Activated T-helper 2 cell treated with anti-CD3 and anti-CD28 coated beads, Interferon-gamma antibody, Interleukin-2, Interleukin-4, amounts not matched to agents 10 μg/mL and 5 μg/mL and 100 μg/mL, durations not matched to agents 14 hours and 24 hours and 36 hours (primary cell): ENCODE results near the gene POU6F2. TPM values are rescaled to one million over a fixed set of nuclear protein-coding genes. Genes with fewer than 3 reads are reported as not detected.

ENCODE experiments used
- DNase-seq: peaks from one replicate; pipeline ENCODE4 v3.0.0; 2021; ENCODE audit warnings: low spot score
- H3K27ac Mint-ChIP-seq: one replicate; pipeline ENCODE4 v1.8.0; 2021; ENCODE audit warnings: mixed read lengths
- H3K27me3 Mint-ChIP-seq: one replicate; pipeline ENCODE4 v1.8.0; 2021; ENCODE audit warnings: low read depth, mixed read lengths
- H3K36me3 Mint-ChIP-seq: one replicate; pipeline ENCODE4 v1.8.0; 2021; ENCODE audit warnings: low read depth, mixed read lengths
- H3K4me1 Mint-ChIP-seq: one replicate; pipeline ENCODE4 v1.8.0; 2021; ENCODE audit warnings: low read depth, mixed read lengths
- H3K4me3 Mint-ChIP-seq: one replicate; pipeline ENCODE4 v1.8.0; 2021; ENCODE audit warnings: low read depth, mild to moderate bottlenecking, moderate library complexity, mixed read lengths
- H3K9me3 Mint-ChIP-seq: one replicate; pipeline ENCODE4 v1.8.0; 2021; ENCODE audit warnings: mixed read lengths
- intact Hi-C: fragments of 100-400 bp; cut with micrococcal nuclease; formaldehyde crosslinking; loops from one replicate; pipeline ENCODE4 v1.15.1; 2023
- total RNA-seq: library from RNA; stranded (reverse); gene quantifications from 2 replicates; pipeline ENCODE4 v1.2.3, GENCODE V29; 2022

The POU6F2 gene
- total RNA-seq, 1 donor from 2014 or later = 0.27 TPM

DNA sequence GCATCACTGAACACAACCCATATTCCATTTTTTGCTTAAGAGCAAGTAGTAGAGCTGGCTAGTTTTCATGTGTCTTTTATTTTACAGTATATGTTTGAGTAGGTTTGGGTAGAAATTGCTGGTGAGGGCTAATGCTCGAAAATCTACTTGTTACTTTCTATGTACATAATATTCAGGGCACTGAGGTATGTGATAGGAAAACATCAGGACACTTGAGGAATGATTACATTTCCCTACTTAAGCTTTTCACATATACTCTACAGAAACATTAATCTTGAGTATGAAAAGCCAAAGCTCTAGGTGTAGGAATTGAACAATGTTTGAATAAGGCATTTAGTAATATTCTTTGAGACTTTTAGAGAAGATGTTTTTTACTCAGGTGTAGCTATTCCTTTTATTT lies 73.6 kb downstream of the POU6F2 start:
- no peak for DNase-seq
- H3K27ac Mint-ChIP-seq = no peak overlapping the region
- H3K9me3 Mint-ChIP-seq = peaks cover 1% of the 10 kb centered on the region
- no peak overlapping the region for H3K4me3 Mint-ChIP-seq
- H3K4me1 Mint-ChIP-seq = no peaks in the 10 kb centered on the region
- intact Hi-C loops = no loop called here
- no peaks in the 10 kb centered on the region for H3K36me3 Mint-ChIP-seq
- H3K27me3 Mint-ChIP-seq = peaks cover 3% of the 10 kb centered on the region

DNA sequence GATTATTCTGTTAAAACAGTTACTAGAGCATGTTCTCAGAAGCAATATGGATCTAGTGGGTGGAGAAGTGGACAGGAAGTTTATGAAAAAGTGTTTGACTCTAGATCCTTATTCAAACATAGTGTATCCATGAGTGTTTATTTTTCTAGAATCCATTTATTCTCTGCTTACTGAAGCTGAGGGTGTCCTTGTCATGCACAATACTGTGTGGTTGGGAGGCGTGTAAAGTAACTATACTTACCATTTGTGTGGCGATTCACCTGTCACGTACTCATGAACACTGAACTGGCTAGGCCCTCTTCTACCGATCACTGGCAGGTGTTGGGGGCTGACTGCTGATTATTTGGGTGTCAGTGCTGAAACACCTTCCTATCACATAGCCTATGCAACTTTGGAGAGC lies 74.0 kb downstream of the POU6F2 start:
- no peak overlapping the region for H3K27ac Mint-ChIP-seq
- DNase-seq = no peak
- H3K9me3 Mint-ChIP-seq = peaks cover 5% of the 10 kb centered on the region
- peaks cover 3% of the 10 kb centered on the region for H3K27me3 Mint-ChIP-seq
- no peaks in the 10 kb centered on the region for H3K4me1 Mint-ChIP-seq
- intact Hi-C loops = no loop called here
- no peaks in the 10 kb centered on the region for H3K36me3 Mint-ChIP-seq
- no peak overlapping the region for H3K4me3 Mint-ChIP-seq

DNA sequence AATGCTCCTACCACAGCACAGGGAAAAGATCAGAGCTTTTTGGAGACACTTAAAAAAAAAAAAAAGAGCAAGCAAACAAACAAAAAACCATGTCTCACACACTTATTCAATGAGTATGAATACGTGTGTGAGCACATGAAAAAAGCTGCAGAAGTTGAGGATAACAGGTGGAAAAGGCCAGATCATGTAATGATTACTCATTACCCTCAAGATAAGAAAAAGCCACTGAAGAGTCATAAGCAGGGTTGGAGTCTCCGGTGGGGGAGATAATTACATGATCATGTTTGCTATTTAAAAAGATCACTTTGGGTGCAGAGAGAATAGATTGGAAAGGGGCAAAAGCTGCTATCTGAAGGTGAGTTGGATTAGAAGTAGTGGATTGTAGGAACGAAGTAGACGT lies 77.0 kb downstream of the POU6F2 start:
- H3K36me3 Mint-ChIP-seq = no peaks in the 10 kb centered on the region
- peaks cover 5% of the 10 kb centered on the region for H3K9me3 Mint-ChIP-seq
- DNase-seq = no peak
- H3K27me3 Mint-ChIP-seq = no peaks in the 10 kb centered on the region
- no peaks in the 10 kb centered on the region for H3K4me1 Mint-ChIP-seq
- intact Hi-C loops = no loop called here
- H3K27ac Mint-ChIP-seq = no peak overlapping the region
- H3K4me3 Mint-ChIP-seq = no peak overlapping the region

- peaks cover 5% of the 10 kb centered on the region for H3K9me3 Mint-ChIP-seq
- no peaks in the 10 kb centered on the region for H3K4me1 Mint-ChIP-seq
- no peak for DNase-seq
- intact Hi-C loops = no loop called here
- H3K27ac Mint-ChIP-seq = no peak overlapping the region
- H3K27me3 Mint-ChIP-seq = no peaks in the 10 kb centered on the region
- H3K36me3 Mint-ChIP-seq = no peaks in the 10 kb centered on the region
- H3K4me3 Mint-ChIP-seq = no peak overlapping the region
Measured at GRCh38 chr7:39056153-39056552, 78.4 kb downstream of the POU6F2 start.

DNA sequence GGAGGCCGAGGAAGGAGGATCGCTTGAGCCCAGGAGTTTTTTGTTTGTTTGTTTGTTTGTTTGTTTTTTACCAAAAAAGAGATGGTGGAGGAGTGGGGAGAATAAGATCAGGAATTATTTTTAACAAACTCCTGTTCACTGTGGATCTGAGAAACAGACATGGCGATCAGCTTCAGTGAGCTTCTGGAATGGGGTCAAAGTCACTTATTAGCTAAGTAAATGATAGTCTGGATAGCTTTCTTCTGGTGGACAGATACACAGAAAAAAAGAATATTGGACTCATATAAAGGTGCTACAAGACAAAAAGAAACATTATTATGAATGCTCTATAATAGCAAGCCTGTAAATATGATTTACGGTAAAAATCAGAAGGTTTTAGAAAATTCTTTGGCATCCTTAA lies 85.1 kb downstream of the POU6F2 start:
- no peak for DNase-seq
- Mint-ChIP-seq H3K36me3 (no peaks in the 10 kb centered on the region), H3K27me3 (peaks cover 3% of the 10 kb centered on the region), H3K4me1 (no peaks in the 10 kb centered on the region), H3K4me3 (no peak overlapping the region), H3K9me3 (no peaks in the 10 kb centered on the region), H3K27ac (no peak overlapping the region)
- intact Hi-C loops = no loop called here

GRCh38 chr7:39069031-39069430 lies 91.3 kb downstream of the POU6F2 start:
- intact Hi-C loops = no loop called here
- no peaks in the 10 kb centered on the region for H3K36me3 Mint-ChIP-seq
- no peak overlapping the region for H3K4me3 Mint-ChIP-seq
- no peak for DNase-seq
- no peak overlapping the region for H3K27ac Mint-ChIP-seq
- no peaks in the 10 kb centered on the region for H3K9me3 Mint-ChIP-seq
- H3K4me1 Mint-ChIP-seq = no peaks in the 10 kb centered on the region
- no peaks in the 10 kb centered on the region for H3K27me3 Mint-ChIP-seq

DNA sequence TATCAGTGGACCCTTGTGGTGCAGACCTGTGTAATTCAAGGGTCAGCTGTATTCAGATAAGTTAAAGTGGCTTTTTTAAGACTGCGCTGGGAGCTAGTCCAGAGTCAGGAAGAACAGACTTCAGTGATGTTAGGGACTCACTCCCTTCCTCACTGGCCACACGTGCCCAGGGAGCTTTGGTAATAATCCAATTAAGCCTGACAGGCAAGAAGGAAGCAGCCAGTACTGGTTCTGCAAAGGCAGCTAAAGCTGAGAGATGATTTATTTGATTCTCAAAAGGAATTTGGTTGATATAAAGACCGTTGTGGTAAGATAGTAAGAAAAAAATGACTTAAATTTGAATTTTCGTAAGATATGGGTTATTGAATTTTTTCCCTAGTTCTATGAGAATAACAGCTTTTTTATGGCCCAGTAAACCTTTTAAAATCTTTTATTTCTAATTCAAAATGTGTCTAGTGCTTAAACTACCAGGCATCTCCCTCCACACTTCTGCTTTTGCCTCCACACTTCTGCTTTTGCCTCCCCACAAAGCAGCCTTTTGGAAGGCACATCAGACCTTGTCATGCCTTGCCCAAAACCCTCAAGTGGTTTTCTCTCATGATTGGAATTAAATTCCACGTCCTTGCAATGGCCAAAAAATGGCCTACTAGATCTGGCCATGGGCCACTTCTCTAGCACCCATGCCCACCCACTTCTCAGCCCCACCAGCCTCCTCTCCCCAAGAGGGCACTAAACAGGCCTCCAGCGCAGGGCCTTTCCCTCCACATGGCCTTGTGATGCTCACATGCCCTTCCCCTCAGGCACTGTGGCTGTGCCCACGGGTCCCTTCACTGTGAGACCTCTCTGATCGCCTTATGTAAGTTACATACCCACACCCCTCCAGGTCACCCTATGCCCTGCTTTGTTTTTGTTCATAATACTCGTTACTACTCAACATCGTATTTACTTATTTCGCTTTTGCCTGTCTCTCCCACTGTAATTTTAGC lies 92.5 kb downstream of the POU6F2 start:
- intact Hi-C loops = no loop called here
- H3K9me3 Mint-ChIP-seq = no peaks in the 10 kb centered on the region
- no peak overlapping the region for H3K4me3 Mint-ChIP-seq
- no peak overlapping the region for H3K27ac Mint-ChIP-seq
- H3K4me1 Mint-ChIP-seq = no peaks in the 10 kb centered on the region
- DNase-seq = no peak
- no peaks in the 10 kb centered on the region for H3K36me3 Mint-ChIP-seq
- no peaks in the 10 kb centered on the region for H3K27me3 Mint-ChIP-seq

DNA sequence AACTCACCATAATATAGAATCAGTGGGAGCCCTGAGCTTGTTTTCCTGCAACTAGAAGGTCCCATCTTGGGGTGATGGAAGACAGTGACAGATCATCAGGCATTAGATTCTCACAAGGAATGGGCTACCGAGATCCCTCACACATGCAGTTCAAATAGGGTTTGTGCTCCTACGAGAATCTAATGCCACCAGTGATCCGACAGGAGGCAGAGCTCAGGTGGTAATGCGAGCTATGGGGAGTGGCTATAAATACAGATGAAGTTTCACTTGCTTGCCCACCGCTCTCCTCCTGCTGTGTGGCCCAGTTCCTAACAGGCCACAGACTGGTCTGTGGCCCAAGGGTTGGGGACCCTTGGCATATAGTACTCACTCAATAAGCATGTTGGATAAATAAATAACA lies 93.4 kb downstream of the POU6F2 start:
- H3K9me3 Mint-ChIP-seq = no peaks in the 10 kb centered on the region
- no peaks in the 10 kb centered on the region for H3K36me3 Mint-ChIP-seq
- no peaks in the 10 kb centered on the region for H3K27me3 Mint-ChIP-seq
- no peak overlapping the region for H3K4me3 Mint-ChIP-seq
- intact Hi-C loops = no loop called here
- H3K4me1 Mint-ChIP-seq = no peaks in the 10 kb centered on the region
- H3K27ac Mint-ChIP-seq = no peak overlapping the region
- no peak for DNase-seq

GRCh38 chr7:39073432-39073831 lies 95.7 kb downstream of the POU6F2 start:
- Mint-ChIP-seq H3K4me1 (no peaks in the 10 kb centered on the region), H3K4me3 (no peak overlapping the region), H3K36me3 (no peaks in the 10 kb centered on the region), H3K27ac (no peak overlapping the region), H3K27me3 (no peaks in the 10 kb centered on the region), H3K9me3 (no peaks in the 10 kb centered on the region)
- DNase-seq = no peak
- intact Hi-C loops = no loop called here

GRCh38 chr7:39075210-39075609 lies 97.5 kb downstream of the POU6F2 start:
- intact Hi-C loops = no loop called here
- Mint-ChIP-seq H3K36me3 (no peaks in the 10 kb centered on the region), H3K4me1 (no peaks in the 10 kb centered on the region), H3K4me3 (no peak overlapping the region), H3K9me3 (no peaks in the 10 kb centered on the region), H3K27ac (no peak overlapping the region), H3K27me3 (no peaks in the 10 kb centered on the region)
- no peak for DNase-seq

DNA sequence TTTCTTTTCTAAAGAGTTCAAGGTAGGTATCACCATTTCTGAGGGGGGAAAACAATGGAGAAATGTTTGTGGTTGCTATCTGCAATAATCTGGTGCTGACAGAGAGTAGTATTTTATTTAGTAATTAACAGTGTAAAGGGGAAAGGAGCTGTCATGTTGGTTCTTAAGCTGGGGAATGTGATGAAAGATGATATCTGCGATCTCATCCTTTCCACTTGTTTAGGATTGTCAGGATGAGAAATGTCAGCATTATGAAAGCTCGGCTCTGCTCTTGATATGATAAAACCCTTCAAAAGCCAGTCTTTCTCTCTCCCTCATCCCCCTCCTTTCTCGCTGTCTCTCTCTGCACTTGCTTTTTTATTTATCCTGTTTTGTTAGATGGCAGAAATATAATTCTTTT lies 106.1 kb downstream of the POU6F2 start:
- H3K4me3 Mint-ChIP-seq = no peak overlapping the region

GRCh38 chr7:39084349-39084748 lies 106.6 kb downstream of the POU6F2 start:
- Mint-ChIP-seq H3K27me3 (peaks cover 10% of the 10 kb centered on the region), H3K4me1 (no peaks in the 10 kb centered on the region), H3K9me3 (no peaks in the 10 kb centered on the region), H3K36me3 (no peaks in the 10 kb centered on the region), H3K27ac (no peak overlapping the region), H3K4me3 (no peak overlapping the region)
- intact Hi-C loops = no loop called here
- no peak for DNase-seq

More for the DNA sequence above, 106.1 kb downstream of the POU6F2 start:
- no peak for DNase-seq
- Mint-ChIP-seq H3K27ac (no peak overlapping the region), H3K9me3 (no peaks in the 10 kb centered on the region), H3K36me3 (no peaks in the 10 kb centered on the region), H3K4me1 (no peaks in the 10 kb centered on the region), H3K27me3 (peaks cover 10% of the 10 kb centered on the region)
- intact Hi-C loops = no loop called here

- no peaks in the 10 kb centered on the region for H3K36me3 Mint-ChIP-seq
- no peak overlapping the region for H3K27ac Mint-ChIP-seq
- no peak overlapping the region for H3K4me3 Mint-ChIP-seq
- DNase-seq = no peak
- intact Hi-C loops = no loop called here
- peaks cover 10% of the 10 kb centered on the region for H3K27me3 Mint-ChIP-seq
- no peaks in the 10 kb centered on the region for H3K9me3 Mint-ChIP-seq
- no peaks in the 10 kb centered on the region for H3K4me1 Mint-ChIP-seq
Measured at GRCh38 chr7:39085189-39085588, 107.5 kb downstream of the POU6F2 start.
